ENCODE measurements around the gene RIPK1.

Gene RIPK1

DNA sequence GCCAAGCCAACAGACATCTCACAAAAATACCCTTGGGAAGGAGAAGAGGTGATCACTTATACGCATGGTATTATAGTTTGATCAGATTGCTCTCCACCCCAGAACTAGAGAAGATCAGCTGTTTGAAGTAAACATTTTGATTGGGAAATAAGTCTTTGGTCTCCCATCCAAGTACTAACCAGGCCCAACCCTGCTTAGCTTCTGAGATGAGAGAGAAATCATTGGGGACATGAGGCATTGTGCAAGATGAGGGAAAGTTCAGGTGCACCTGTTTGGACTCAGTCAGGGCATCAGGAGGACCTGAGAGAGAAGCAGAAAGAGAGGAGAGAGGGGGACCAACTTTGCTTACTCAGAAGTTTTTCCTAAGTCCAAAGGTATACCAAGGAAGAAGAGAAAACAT lies 11.4 kb downstream of the RIPK1 start:
- DNase-seq (ENCODE audit: extremely low read depth in 1 of 2, low read depth in 1 of 2): no peak

DNA sequence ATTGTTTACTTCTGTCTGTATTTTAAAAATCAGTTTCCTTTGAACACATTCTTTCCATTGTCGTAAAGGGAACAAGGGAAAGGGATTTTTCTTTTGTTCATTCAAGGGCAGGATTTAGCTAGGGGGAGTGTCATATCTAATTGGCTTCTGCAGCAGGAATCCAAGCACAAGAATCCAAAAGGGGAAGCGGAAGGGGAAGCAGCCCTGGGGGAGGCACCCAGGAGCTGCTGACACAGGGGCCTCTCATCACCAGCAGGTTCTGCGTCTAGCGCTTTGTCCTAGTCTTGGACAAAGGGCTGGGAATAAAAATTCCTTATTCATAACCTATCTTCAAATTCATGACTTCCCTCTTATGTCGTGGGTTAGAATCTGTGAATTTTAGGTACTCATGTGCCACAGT lies 13.7 kb downstream of the RIPK1 start:
- no peak for DNase-seq (ENCODE audit: extremely low read depth in 1 of 2, low read depth in 1 of 2)

DNA sequence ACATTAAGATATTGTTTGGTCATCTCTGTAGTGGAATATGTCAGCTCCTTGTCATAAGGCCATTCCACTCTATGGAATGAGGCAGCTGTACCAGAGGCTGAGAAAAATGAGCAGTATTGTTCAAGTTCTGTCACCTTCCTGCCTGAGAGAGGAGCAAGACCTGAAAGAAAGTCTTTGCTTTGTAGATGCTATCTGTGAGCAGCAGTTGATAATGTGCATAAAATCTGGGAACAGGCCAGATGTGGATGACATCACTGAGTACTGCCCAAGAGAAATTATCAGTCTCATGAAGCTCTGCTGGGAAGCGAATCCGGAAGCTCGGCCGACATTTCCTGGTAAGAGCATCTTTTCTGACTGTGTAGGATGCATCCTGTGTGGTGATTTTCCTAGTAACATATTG lies 16.8 kb downstream of the RIPK1 start:
- no peak for DNase-seq (ENCODE audit: extremely low read depth in 1 of 2, low read depth in 1 of 2)

DNA sequence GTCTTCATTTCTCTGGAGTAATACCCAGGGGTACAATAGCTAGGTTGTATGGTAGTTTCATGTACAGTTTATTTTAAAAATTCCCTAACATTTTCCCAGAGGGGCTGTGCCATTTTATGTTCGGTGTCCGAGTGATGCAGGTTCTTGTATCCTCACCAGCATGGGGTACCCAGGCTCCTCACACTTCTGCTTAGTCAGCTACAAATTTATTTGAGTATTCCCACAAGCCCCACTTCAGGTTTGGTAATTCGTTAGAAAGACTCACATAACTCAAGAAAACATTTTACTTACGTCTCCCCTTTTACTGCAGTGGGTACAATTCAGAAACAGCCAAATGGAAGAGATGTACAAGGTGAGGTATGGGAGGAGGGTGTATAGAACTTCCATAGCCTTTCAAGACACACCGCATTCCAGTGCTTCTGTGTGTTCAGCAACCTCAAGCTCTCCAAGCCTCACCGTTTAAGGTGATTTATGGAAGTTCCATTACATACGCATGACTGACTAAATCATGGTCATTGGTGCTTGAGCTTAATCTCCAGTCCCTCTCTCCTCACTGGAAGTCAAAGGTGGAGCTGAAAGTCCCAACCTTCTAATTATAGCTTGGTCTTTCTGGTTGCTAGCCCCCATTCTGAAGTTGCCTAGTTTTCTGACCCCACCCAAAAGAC lies 18.1 kb downstream of the RIPK1 start:
- DNase-seq (ENCODE audit: extremely low read depth in 1 of 2, low read depth in 1 of 2): no peak

DNA sequence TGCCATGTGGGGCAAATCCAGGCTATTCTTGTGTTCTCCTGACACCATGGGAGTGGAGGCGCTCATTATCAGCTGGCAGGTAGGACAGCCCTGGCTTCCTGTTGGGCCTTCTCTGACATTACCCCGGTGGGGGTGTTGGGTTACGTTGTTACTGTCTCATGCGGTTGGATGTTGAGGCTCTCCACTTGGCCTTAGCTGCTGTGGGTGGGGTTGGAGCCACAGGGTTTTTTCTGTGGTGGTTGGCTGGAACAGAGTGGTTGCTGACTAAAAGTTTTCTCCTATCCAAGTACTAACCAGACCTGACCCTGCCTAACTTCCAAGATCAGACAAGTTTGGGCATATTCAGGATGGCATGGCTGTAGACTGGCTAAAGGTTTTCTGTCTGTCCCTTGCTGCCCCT lies 20.2 kb downstream of the RIPK1 start:
- no peak for DNase-seq (ENCODE audit: extremely low read depth in 1 of 2, low read depth in 1 of 2)

DNA sequence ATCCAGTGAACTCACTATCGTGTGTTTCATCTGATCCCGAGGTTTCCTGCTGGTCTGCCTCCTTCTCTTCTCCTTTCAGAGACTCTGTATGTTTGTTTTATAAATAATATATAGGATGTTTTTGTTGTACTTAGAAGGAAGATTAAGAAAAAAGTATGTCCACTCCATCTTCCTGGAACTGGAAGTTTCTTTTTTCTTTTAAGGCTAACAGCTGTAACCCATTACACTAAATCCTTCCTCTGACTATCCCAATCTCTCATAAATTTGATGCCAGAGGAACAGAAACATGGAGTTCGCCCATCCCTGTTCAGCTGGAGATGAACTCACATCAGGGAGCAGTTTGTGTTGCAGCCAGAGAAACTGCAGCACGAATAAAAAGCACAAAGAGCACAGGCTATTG lies 20.7 kb downstream of the RIPK1 start:
- DNase-seq (ENCODE audit: extremely low read depth in 1 of 2, low read depth in 1 of 2): no peak

DNA sequence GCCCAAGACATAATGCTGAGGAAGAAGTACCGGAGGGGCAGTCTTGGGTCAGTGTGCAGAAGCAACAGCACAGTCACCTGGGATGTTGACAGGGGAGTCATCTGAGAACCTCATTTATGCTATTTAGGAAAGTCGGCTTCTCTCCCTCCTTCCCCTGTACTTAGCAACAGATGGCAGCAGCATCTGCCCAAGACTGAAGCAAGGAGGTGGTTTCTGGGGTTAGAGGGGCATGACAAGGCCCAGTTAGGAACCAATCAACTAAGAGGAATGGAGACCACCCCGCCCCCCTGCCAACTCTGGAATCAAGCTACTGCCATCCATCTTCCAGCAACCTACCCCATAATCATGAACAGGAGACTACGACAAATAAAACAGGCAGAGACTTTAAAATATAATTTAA lies 21.7 kb downstream of the RIPK1 start:
- DNase-seq (ENCODE audit: extremely low read depth in 1 of 2, low read depth in 1 of 2): no peak

DNA sequence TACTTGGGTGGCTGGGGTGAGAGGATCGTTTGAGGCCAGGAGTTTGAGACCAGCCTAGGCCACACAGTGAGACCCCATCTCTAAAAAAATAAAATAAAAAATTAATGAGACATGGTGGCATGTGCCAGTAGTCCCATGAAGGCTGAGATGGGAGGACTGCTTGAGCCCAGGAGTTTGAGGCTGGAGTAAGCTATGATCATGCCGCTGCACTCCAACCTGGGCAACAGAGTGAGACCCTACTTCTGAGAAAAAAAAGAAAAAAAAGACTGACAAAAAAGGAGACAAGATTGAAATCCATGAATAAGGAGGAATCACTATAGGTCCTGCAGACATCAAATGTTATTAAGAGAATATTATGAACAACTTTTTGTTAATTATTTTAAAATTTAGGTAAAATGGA lies 26.5 kb downstream of the RIPK1 start:
- no peak for DNase-seq (ENCODE audit: extremely low read depth in 1 of 2, low read depth in 1 of 2)

DNA sequence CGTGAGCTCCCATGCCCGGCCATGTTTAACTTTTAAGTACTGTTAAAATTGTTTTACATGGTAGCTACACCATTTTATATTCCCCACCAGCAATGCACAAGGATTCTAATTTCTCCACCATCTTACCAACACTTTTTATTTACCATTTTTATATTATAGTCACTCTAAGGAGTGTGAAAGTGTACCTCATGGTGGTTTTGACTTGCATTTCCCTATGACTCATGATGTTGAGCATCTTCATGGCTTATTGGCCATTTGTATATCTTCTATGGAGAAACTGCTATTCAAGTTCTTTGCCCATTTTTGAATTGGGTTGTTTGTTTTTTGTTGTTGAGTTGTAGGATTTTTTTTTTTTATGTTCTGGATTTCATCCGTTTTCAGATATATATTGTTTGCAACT lies 34.6 kb downstream of the RIPK1 start:
- no peak for DNase-seq (ENCODE audit: extremely low read depth in 1 of 2, low read depth in 1 of 2)

DNA sequence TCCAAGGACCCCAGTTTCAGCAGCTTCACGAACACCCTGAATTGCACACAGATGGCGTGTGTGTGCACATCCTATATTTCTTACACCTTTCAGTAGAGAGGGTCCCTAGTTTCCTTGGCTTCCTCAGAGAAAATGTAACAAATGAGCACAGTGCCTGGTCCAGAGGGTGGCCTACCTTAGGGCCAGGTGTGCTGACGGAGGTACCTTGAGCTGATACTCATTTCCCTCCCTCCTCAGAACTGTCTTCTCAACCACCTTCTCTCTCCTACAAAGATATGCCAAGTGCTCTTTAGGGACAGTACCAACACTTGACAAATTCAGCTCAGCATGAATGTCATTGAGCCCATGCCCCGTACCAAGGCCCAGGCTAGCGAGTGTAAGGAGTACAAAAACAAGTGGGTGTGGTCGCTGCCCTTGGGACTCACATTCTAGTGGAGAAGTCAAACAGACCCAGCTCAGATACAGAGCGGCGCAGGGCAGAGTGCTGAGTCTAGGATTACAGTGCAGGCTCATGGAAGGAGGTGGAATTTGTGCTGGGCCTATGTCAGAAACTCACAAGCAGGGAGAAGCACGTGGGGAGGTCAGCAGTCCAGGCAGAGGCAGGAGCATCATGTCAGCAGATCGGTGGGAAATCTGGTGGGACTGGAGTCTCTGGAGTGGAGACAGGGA lies 40.6 kb downstream of the RIPK1 start:
- DNase-seq (ENCODE audit: extremely low read depth in 1 of 2, low read depth in 1 of 2): no peak

DNA sequence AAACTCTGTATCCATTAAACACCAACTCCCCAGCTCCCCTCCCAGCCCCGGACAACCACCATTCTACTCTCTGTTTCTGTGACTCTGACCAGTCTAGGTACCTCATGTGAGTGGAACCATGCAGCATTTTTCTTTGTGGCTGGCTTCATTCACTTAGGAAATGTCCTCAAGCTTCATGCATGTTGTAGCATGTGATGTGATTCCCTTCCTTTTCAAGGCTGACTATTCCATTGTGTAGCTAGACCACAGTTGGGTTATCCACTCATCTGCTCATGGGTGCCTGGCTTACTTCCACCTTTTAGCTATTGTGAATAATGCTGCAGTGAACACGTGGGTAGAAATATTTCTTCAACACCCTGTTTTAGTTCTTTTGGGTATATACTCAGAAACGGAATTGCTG lies 41.5 kb downstream of the RIPK1 start:
- no peak for DNase-seq (ENCODE audit: extremely low read depth in 1 of 2, low read depth in 1 of 2)

DNA sequence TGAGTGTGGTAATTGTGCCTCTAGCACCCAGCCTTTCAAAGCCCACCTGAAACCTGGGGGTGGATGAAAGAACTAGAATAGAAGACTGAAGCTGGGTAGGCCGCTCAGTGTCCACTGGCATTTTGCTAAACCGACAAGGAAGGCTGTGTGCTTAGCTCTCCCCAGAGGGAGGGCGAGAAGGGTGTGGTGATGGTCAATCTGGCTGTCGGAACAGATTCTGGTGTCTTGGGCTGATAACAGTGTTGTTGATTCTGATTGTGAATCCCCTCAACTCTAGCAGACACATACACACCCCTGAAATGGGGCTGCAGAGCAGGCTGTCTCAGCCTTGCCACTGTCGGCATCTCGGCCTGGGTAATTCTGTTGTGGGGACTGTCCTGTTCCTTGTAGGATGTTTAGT lies 46.1 kb downstream of the RIPK1 start:
- DNase-seq (ENCODE audit: extremely low read depth in 1 of 2, low read depth in 1 of 2): no peak

DNA sequence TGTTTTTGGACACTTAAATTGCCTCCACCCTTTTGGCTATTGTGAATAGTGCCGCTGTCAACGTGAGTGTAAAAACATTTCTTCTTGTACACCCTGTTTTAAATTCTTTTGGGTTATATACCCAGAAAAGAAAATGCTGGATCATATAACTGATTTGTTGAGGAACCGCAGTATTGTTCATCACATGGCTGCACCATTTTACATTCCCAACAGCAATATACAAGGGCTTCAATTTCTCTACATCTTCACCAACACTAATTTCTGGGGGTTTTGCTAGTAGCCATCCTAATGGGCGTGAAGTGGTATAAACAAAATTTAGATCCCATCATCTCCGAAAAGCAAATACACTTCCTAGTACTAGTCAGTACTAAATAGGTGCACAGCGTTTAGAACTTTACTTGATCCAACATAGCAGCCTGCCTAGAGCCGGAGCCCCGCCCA lies 49.6 kb downstream of the RIPK1 start:
- no peak for DNase-seq (ENCODE audit: extremely low read depth in 1 of 2, low read depth in 1 of 2)

DNA sequence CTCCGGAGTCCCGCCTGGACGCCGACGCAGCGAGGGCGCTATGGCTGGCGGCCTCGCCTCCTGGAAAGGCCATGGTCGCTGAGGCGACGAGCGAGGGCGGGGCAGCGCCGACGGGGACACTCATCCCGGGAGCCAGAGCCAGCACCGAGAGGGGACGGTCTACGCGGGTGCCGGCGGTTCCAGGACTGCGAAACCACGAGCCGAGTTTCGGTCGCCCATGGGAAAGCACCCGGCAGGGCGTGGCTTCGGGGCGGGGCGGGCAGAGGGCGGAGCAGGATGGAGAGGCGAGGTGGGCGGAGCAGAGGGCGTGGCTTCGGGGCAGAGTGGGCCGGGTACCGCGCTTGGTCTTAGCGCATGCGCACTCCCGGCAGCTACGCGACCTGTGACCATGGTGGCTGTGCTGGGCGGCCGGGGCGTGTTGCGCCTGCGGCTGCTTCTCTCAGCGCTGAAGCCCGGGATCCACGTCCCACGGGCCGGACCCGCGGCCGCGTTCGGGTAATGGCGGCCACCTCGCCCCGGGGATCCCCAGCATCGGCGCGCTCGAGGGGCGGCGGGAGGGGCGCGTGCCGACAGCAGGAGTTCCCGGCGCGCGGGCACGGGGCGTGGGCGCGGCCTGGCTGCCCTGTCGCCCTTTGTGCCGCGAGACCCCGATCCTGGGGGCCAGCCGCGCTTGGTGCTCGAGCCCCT lies 50.2 kb downstream of the RIPK1 start, which contains the start of gene BPHL:
BPHL (plus strand) TSS at position 359 of the 687 bp plus-strand sequence; CDS start at position 389, 30 bp downstream.
- DNase-seq (ENCODE audit: extremely low read depth in 1 of 2, low read depth in 1 of 2): peak; percentile 99 to 100

DNA sequence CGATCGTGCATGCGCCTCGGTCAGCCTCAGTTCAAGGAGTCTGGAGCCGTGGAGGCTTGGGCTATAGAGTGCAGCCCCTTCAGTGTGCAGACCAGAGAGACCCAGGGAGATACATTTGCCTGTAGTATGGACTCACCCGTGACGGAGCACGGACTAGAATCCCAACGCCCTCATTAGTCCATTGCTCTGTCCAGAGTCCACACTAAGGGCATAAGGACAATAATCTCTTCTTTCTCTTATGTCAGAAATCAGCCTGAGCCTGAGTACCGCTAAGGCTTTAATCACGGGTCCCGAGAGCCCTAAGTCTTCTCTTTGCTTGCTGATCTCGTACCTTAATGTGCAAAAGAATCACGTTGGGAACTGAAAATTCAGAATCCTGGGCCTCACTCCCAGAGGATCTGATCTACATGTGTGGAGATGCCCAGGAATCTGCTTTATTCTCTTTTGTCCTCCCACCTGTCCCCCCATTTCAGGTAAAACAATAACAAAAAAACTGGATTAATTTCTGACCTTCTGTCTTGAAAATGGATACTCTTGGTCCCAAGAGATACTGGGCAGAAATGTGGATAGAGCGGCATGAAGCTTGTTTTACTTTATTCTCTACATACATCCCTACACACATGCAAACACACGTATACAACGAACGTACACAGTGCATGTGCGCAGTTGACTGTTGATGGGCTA lies 50.9 kb downstream of the RIPK1 start:
- no peak for DNase-seq (ENCODE audit: extremely low read depth in 1 of 2, low read depth in 1 of 2)

DNA sequence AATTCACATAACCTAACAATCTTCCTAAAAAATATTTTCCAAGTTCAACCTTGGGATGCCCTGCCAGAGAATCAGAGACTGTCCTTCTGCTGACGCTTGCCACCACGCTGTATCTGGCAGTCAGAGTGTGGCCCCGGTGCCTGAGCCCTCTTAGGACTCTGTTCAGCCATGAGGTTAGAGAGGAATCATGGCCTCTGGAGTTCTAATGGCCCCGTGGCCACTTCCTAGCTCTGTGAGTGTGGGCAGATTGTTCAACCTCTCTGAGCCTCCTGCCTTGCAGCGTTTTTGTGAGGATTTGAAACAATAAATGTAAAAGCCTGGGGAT lies 52.4 kb downstream of the RIPK1 start:
- no peak for DNase-seq (ENCODE audit: extremely low read depth in 1 of 2, low read depth in 1 of 2)

DNA sequence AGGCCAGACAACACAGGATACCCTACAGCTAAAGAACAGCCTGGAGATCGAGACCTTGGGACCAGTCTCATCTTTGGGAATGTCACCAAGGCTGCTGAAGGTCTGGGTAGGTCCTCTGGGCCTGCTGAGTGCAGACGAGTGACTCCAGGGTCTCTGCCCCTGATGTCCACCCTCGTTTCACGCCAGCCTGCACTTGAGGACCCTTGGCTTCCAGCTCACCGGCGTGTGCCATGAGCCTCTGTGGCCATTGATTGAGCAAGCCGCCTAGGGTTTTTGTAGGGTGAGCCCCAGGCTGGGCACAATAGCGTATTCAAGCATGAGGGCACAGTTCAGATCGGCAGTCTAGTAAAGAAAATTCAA lies 54.5 kb downstream of the RIPK1 start:
- no peak for DNase-seq (ENCODE audit: extremely low read depth in 1 of 2, low read depth in 1 of 2)

DNA sequence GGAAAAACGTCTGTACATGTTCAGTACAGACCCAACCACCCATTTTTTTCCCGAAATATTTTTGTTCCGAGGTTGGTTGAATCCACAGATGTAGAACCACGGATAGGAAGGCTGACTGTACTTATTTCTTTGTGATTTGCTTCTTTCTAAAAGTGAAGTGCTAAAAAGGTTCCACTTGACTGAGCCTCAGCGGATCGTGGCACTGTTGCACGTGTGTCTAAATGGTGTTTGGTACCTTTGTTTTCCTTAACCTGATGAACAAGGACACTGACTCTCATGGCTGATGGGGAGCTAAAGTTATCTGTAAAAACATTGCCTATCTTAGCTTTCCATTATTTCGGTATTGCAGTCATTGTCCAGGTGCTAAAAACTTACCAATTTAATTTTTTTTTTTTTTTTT lies 56.4 kb downstream of the RIPK1 start:
- no peak for DNase-seq (ENCODE audit: extremely low read depth in 1 of 2, low read depth in 1 of 2)

DNA sequence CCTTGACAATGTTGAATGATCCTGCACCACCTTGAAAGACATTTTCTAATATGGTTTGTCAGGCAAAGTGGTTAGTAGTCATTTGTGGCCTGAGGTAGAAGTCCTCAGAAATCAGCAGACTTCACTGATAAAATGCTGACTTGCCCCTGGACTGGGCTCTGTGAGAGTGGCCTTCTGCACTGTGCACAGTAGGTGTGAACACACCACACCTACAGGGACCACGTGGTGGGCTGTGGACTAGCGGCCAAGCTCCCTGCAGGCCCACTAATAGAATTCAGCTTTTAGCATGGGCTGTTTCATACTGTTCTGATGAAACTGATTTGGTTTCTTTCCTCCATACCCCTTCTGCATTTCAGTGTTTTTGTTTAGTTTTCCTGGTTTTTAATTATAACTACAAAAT lies 57.5 kb downstream of the RIPK1 start:
- DNase-seq (ENCODE audit: extremely low read depth in 1 of 2, low read depth in 1 of 2): no peak

DNA sequence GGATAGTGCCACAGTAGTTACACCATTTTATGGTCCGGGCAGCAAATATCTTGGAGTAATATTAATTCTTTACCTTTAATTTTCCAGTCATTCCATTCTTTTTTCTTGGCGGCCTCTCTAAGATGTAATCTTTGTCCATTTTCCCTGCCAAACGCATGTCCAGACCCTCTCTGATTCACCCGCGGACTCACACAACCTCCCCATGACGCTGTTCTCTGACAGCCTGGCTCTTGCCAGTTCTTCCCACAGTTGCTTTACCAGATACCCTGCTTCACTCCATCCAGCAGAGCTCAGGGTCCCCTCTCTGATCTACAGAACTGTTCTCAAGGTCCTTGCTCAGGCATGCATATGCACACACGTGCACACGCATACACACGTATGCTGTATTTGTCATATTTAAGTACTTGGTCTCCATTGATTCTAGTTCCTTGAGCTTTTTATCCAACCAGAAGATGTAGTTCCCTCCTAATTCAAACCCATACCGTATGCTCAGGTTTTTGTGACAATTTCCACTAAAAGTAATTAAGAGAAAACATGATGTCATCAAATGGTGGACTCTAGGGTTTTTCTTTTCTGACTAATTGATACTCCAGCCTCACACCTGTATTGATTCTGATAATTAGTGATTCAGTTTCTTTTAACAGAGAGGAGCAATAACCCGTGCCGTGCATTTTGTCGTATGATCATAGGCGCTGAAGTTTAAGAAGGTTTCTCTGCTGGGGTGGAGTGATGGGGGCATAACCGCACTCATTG lies 60.2 kb downstream of the RIPK1 start:
- no peak for DNase-seq (ENCODE audit: extremely low read depth in 1 of 2, low read depth in 1 of 2)

DNA sequence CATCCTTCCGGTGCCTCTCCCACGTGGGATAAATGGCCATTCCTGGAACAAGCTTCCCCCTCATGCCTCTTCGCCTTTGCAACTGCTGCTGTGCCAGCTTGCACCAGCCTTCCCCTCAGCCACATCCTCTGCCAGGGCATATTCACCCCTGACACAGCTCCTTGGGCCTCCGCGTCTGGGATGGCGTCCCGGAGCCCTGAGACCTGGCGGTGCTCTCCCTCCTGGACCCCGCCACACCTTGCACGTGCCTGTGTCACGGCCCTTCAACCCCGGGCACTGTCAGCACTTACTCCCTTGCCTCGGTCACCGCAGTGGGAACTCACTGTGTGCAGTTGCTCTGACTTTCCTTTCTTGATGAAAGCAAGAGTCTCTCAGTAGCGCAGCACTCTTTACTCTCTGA lies 63.4 kb downstream of the RIPK1 start:
- no peak for DNase-seq (ENCODE audit: extremely low read depth in 1 of 2, low read depth in 1 of 2)
